ENCODE results near the gene SEZ6L.

DNA sequence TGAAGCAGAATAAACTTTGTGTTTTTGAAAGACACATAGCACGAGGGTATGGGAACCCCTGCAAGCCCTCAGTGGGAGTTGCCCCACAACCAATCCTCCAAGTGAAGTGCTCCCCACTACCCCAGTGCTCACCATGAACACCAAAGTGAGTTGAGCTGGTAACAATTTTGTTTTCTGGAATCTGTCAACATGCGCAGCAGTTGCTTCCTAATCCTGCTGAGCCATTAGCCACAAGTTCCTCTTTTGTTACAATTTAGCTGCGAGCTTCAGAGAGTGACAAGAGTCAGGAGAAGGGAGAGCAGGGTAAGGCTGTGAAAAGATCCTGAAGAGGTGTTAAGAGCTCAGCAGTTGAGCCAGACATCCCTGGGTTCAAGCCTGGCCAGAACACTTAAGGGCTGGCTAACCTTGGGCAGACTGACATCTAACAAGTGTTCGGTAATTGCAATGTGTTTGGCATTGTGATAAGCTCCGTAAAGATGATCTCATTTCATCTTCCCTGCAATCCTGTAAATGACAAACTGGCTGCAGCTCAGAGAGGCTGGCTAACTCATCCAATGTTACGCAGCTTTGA, 235.7 kb downstream of the SEZ6L start:
- TF ChIP-seq, protein P1, sequence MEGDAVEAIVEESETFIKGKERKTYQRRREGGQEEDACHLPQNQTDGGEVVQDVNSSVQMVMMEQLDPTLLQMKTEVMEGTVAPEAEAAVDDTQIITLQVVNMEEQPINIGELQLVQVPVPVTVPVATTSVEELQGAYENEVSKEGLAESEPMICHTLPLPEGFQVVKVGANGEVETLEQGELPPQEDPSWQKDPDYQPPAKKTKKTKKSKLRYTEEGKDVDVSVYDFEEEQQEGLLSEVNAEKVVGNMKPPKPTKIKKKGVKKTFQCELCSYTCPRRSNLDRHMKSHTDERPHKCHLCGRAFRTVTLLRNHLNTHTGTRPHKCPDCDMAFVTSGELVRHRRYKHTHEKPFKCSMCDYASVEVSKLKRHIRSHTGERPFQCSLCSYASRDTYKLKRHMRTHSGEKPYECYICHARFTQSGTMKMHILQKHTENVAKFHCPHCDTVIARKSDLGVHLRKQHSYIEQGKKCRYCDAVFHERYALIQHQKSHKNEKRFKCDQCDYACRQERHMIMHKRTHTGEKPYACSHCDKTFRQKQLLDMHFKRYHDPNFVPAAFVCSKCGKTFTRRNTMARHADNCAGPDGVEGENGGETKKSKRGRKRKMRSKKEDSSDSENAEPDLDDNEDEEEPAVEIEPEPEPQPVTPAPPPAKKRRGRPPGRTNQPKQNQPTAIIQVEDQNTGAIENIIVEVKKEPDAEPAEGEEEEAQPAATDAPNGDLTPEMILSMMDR (IDR thresholded peaks at IDR 0.05), result no peak
- TF ChIP-seq POLR2A (IDR thresholded peaks at IDR 0.05), result no peak
